CD4-positive, alpha-beta T cell treated with Interleukin-10 for 1 hour (primary cell): ENCODE results near the gene HSPB7.

Experiments
- DNase-seq: peaks from one replicate; pipeline ENCODE4 v3.0.0-alpha.2; 2020

HSPB7 gene

GRCh38 chr1:15973772-15974171 is 44.1 kb downstream of the HSPB7 start:
- DNase-seq: no peak

GRCh38 chr1:15972409-15972808 is 45.4 kb downstream of the HSPB7 start:
- no peak for DNase-seq

DNA sequence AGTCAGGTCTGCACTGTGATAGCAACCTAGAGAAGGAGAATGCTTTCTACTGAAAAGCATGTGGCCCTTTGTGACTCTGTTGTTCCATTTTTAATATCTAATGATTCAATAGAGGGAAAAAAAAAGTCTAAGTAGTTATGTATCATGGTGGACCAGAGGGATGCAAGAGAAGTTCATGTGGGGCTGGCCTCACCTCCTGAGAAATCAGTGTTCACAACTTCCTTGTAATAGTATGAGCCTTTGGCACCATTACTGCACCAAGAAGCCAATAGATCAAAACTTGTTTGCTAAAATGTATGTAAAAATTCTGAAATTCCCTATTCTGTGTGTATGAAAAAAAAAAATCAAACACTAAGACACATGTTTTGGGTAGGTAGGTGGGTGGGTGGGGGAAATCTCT is 46.9 kb downstream of the HSPB7 start:
- no peak for DNase-seq

GRCh38 chr1:15969321-15969880 is 48.4 kb downstream of the HSPB7 start:
- DNase-seq: no peak

GRCh38 chr1:15968172-15968571 is 49.7 kb downstream of the HSPB7 start:
- DNase-seq: no peak

DNA sequence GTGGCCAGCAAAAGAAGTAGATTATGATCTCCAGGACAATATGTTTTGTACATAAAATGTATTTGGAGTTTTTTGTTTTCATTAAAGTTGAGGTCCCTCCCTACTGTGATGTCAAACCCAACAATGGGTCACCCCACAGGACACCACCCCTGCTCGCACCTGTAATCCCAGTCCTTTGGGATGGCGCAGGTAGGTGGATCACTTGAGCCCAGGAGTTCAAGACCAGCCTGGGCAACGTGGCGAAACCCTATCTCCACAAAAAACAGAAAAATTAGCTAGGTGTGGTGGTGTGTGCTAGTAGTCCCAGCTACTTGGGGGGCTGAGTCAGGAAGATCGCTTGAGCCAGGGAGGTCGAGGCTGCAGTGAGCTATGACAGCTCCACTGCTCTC is 50.9 kb downstream of the HSPB7 start:
- no peak for DNase-seq

DNA sequence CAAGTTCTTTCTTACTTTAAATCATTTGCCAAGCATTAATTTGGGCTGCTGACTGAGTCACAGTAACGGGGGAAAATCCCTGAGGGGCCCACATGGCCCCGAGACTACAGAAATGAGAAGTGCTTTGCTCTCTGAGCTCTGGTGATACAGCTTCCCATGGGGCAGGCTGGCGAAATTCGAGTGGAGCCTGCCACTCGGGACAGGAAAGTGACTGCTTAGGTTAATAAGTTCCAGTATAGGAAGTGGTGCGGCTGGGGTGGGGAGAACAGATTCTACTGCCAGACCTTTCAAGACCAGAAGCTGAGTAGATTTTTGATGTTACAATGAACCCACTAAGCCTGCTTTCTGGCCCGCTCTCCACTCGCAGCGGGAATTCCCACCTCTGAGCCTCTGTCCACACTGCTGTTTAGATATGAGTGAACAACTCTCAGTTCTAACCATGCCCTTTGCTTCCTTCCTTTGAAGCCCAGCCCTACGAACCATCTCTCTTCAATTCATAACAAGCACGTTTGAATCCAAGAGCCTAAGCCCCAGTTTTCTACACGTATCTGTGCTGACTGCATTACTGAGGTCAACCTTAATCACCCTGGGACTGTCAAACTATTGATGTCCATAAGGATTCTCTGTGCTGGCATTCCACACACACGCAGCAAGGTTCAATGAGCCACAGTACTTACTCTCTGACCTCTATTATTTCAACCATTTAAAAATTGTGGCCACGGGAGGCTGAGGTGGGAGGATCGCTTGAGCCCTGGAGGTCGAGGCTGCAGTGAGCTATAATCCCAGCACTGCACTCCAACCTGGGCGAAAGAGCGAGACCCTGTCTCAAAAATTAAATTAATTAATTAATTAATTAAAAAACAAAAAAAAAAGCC is 51.5 kb downstream of the HSPB7 start:
- peak; percentile 67 for DNase-seq

DNA sequence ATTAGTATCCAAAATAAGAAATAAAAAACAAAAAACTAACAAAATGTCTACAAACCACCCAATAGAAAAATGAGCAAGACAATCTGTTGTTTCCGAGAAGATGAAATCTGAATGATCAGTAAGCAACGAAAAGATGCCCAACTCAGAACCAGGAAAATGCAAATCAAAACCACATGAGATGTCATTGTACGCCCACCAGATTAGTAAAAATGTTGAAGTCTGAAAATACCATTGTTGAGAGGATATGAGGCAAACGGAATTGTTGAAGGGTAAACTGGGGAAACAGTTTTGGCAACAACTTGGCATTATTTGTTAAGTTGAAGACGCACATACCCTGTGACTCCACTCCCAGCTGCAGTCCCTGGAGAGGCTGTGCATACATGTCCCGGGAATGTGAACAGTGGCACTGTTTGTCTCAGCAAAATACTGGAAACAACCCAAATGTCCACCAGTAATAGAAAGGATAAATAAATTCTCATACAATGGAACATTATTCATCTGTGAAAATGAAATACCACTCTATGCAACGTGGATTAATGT is 52.5 kb downstream of the HSPB7 start:
- DNase-seq: no peak
